Endodermal cell (in vitro differentiated cells): Measurements from ENCODE around the gene GSE1. TPM values are rescaled to one million over a fixed set of nuclear protein-coding genes. Genes with fewer than 3 reads are reported as not detected.

Experiments used
- DNase-seq: peaks from one replicate; pipeline ENCODE4 v3.0.0-alpha.2; 2017
- H3K27ac ChIP-seq: 2 replicates; pipeline ENCODE4 v1.5.1; 2013; ENCODE audit warnings: mild to moderate bottlenecking, low read depth, low read length, moderate library complexity
- H3K27me3 ChIP-seq: 2 replicates; pipeline ENCODE4 v1.6.1; 2013; ENCODE audit warnings: mild to moderate bottlenecking, low read length, moderate library complexity; ENCODE audit not compliant: insufficient read depth, control insufficient read depth, poor library complexity, severe bottlenecking
- H3K36me3 ChIP-seq: 2 replicates; pipeline ENCODE4 v1.7.0; 2013; ENCODE audit warnings: mild to moderate bottlenecking, low read length, moderate library complexity; ENCODE audit not compliant: control insufficient read depth, insufficient read depth
- H3K4me1 ChIP-seq: one replicate; pipeline ENCODE4 v1.7.0; 2013; ENCODE audit warnings: low read length; ENCODE audit not compliant: control insufficient read depth, insufficient read depth
- H3K4me3 ChIP-seq: 2 replicates; pipeline ENCODE4 v1.5.1; 2013; ENCODE audit warnings: mild to moderate bottlenecking, low read length, moderate library complexity
- H3K9ac ChIP-seq: 2 replicates; pipeline ENCODE4 v1.6.1; 2013; ENCODE audit warnings: mild to moderate bottlenecking, low read length, moderate library complexity; ENCODE audit not compliant: poor library complexity, severe bottlenecking; ENCODE audit errors: extremely low read depth
- H3K9me3 ChIP-seq: 2 replicates; pipeline ENCODE4 v1.6.1; 2013; ENCODE audit warnings: mild to moderate bottlenecking, low read length, moderate library complexity; ENCODE audit not compliant: control insufficient read depth
- H3K27ac Mint-ChIP-seq: 2 replicates; pipeline ENCODE4 v1.8.0; 2020; ENCODE audit warnings: mixed read lengths
- H3K27me3 Mint-ChIP-seq: 2 replicates; pipeline ENCODE4 v1.8.0; 2021; ENCODE audit warnings: mild to moderate bottlenecking, mixed read lengths; ENCODE audit not compliant: insufficient read depth
- H3K36me3 Mint-ChIP-seq: 2 replicates; pipeline ENCODE4 v1.8.0; 2020; ENCODE audit warnings: low read depth, mixed read lengths
- H3K4me1 Mint-ChIP-seq: 2 replicates; pipeline ENCODE4 v1.8.0; 2020; ENCODE audit warnings: mixed read lengths
- H3K4me3 Mint-ChIP-seq: 2 replicates; pipeline ENCODE4 v1.8.0; 2020; ENCODE audit warnings: mild to moderate bottlenecking, moderate library complexity, mixed read lengths
- H3K9me3 Mint-ChIP-seq: 2 replicates; pipeline ENCODE4 v1.8.0; 2020; ENCODE audit warnings: mild to moderate bottlenecking, mixed read lengths
- CTCF ChIP-seq: fragments of 200-600 bp; sonication (generic); conservative IDR thresholded peaks from 2 replicates; pipeline ENCODE4 v1.5.0; 2021; ENCODE audit warnings: antibody characterized with exemption, mild to moderate bottlenecking
- WGBS, 2 experiments: methylation state at CpG; one replicate each; pipeline versions ENCODE4 v1.1.5 to v1.1.7; 2013; ENCODE audit warnings: missing lambda C conversion rate in 2 of 2, mixed read lengths in 1 of 2; ENCODE audit not compliant: insufficient coverage in 1 of 2, insufficient read length in 1 of 2; 5-methylcytosine and 5-hydroxymethylcytosine counted together
- total RNA-seq, 2 donors: library from RNA; stranded (reverse); fragmentation: NEBNext Ultra II Directional in 1 of 2; extraction: Animal tissue kit (Norgen Biotek cat#: 25700) in 1 of 2; gene quantifications; 2 replicates in 1 of 2; 3 replicates in 1 of 2; pipeline ENCODE4 v1.2.1, GENCODE V29; 2021

The GSE1 gene
- total RNA-seq, 2 donors from 2014 or later, result 108 to 128 TPM

- H3K9me3 ChIP-seq, result no peaks in the 10 kb centered on the region
- WGBS, 2 experiments, result 95 to 99% methylated on average over 11 to 12 of the region's 12 CpGs
- no peak for TF ChIP-seq CTCF
- H3K36me3 ChIP-seq, result peaks cover 12% of the 10 kb centered on the region
- no peaks in the 10 kb centered on the region for H3K27me3 Mint-ChIP-seq
- no peaks in the 10 kb centered on the region for H3K9me3 Mint-ChIP-seq
- H3K27me3 ChIP-seq, result no peaks in the 10 kb centered on the region
- H3K4me1 ChIP-seq, result no peaks in the 10 kb centered on the region
- no peak overlapping the region for H3K27ac ChIP-seq
- H3K27ac Mint-ChIP-seq, result no peak overlapping the region
- no peak for DNase-seq
- H3K4me1 Mint-ChIP-seq, result no peaks in the 10 kb centered on the region
- no peak overlapping the region for H3K9ac ChIP-seq
- H3K4me3 ChIP-seq, result no peak overlapping the region
- no peak overlapping the region for H3K4me3 Mint-ChIP-seq
- peaks cover 17% of the 10 kb centered on the region for H3K36me3 Mint-ChIP-seq
These were observed 28.7 kb downstream of the GSE1 start for GRCh38 chr16:85641776-85642176.

GRCh38 chr16:85642762-85643358 lies 29.7 kb downstream of the GSE1 start:
- H3K9me3 ChIP-seq, result no peaks in the 10 kb centered on the region
- no peak overlapping the region for H3K9ac ChIP-seq
- no peak for DNase-seq
- H3K27ac ChIP-seq, result peak overlapping the region; percentile 32
- Mint-ChIP-seq H3K4me3 (no peak overlapping the region), H3K9me3 (no peaks in the 10 kb centered on the region), H3K27me3 (no peaks in the 10 kb centered on the region), H3K4me1 (no peaks in the 10 kb centered on the region), H3K36me3 (peaks cover 19% of the 10 kb centered on the region), H3K27ac (no peak overlapping the region)
- H3K27me3 ChIP-seq, result no peaks in the 10 kb centered on the region
- TF ChIP-seq CTCF, result no peak
- H3K4me1 ChIP-seq, result no peaks in the 10 kb centered on the region
- no peak overlapping the region for H3K4me3 ChIP-seq
- H3K36me3 ChIP-seq, result peaks cover 15% of the 10 kb centered on the region
- 96 to 97% methylated on average over 20 to 32 of the region's 32 CpGs for WGBS, 2 experiments

GRCh38 chr16:85643631-85644030 lies 30.5 kb downstream of the GSE1 start:
- H3K36me3 Mint-ChIP-seq, result peaks cover 19% of the 10 kb centered on the region
- Histone ChIP-seq H3K27me3 (no peaks in the 10 kb centered on the region), H3K4me1 (no peaks in the 10 kb centered on the region), H3K36me3 (peaks cover 13% of the 10 kb centered on the region), H3K9ac (no peak overlapping the region), H3K9me3 (no peaks in the 10 kb centered on the region), H3K27ac (no peak overlapping the region), H3K4me3 (no peak overlapping the region)
- no peaks in the 10 kb centered on the region for H3K9me3 Mint-ChIP-seq
- DNase-seq, result no peak
- no peak overlapping the region for H3K4me3 Mint-ChIP-seq
- H3K27ac Mint-ChIP-seq, result no peak overlapping the region
- H3K27me3 Mint-ChIP-seq, result no peaks in the 10 kb centered on the region
- no peak for TF ChIP-seq CTCF
- H3K4me1 Mint-ChIP-seq, result no peaks in the 10 kb centered on the region
- 99 to 100% methylated on average over 2 to 8 of the region's 8 CpGs for WGBS, 2 experiments
